ENCODE measurements around the gene CACNA1E.

Gene CACNA1E

DNA sequence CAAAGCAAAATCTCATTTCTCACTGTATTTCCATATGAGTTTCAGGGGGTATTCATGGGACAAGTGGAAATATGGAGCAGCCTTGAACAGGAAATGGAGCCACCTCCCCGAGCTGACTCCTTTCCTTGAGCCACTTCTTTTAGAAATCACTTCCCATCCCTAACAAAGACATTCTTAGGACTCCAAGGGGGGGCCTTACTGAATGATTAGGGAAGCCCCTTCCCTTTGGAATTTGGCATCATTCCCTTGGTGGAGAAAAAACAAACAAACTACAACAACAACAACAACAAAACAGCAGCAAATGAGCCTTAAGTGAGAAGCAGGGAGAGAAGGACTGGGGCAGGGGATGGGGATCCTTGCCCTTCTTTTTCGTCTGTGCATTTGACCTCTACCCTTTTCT lies 299.9 kb downstream of the CACNA1E start:
- ATAC-seq (no peak), DNase-seq (ENCODE audit: low spot score in 2 of 2) (no peak)
- Mint-ChIP-seq H3K4me3 (no peak overlapping the region), H3K9me3 (no peaks in the 10 kb centered on the region), H3K27ac (no peak overlapping the region), H3K4me1 (no peaks in the 10 kb centered on the region), H3K36me3 (no peaks in the 10 kb centered on the region)

DNA sequence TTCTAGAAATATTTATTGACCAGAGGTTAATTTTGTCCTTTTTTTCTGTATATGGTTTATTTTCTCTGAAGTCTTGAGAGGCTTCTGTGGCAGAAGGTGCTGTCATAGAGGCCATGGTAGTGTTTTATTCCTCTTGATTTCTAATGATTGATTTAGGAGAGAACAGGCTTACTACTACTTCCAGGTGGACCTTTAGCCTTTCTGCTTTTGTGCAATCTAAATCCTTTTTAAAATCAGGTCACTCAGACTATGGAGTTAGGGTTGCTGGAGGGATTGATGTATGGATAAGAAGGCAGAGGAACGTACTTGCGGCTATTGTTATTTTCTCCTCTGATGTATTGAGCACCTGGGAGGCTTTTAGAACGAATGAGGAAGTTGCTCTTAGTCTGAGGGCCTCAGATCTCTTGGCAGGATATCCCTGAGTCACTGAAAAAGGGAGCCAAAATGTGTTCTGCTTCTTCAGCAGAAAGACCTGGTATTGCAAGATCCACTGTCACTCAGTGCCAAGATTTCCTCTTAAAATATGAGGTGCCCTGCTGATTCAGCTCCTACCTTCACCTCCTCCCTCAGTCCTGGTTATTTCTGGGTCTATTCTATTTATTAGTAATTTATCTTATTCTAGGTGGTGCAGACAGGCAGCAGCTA lies 300.8 kb downstream of the CACNA1E start:
- Mint-ChIP-seq H3K4me1 (no peaks in the 10 kb centered on the region), H3K4me3 (no peak overlapping the region), H3K9me3 (no peaks in the 10 kb centered on the region), H3K27ac (no peak overlapping the region), H3K36me3 (no peaks in the 10 kb centered on the region)
- no peak for DNase-seq (ENCODE audit: low spot score in 2 of 2)
- no peak for ATAC-seq

DNA sequence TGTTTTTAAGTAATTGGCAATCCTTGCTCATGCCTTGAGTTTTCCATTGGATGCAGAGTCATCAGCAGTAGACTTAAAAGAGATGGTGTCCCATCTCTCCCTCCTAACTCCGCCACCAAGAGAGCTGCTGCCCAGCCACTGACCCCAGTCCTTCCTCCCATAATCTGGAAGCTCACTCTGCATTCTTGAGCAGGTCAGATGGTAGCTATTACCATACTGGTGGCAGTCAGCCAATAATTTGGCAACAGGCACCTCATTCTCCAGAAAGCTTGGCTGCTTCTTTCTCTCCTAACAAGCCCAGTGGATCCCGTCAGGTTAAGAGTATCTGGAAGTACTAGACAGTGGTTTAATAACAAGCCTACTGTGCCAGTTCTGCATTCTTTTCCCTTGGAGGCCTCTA lies 306.1 kb downstream of the CACNA1E start:
- H3K36me3 Mint-ChIP-seq: no peaks in the 10 kb centered on the region
- DNase-seq (ENCODE audit: low spot score in 2 of 2): no peak
- H3K4me3 Mint-ChIP-seq: no peak overlapping the region
- ATAC-seq: no peak
- no peaks in the 10 kb centered on the region for H3K4me1 Mint-ChIP-seq
- no peak overlapping the region for H3K27ac Mint-ChIP-seq
- H3K9me3 Mint-ChIP-seq: peaks cover 2% of the 10 kb centered on the region

GRCh38 chr1:181791721-181792120 lies 308.4 kb downstream of the CACNA1E start:
- ATAC-seq (no peak), DNase-seq (ENCODE audit: low spot score in 2 of 2) (no peak)
- Mint-ChIP-seq H3K4me1 (no peaks in the 10 kb centered on the region), H3K27ac (no peak overlapping the region), H3K9me3 (peaks cover 2% of the 10 kb centered on the region), H3K4me3 (no peak overlapping the region), H3K36me3 (no peaks in the 10 kb centered on the region)

GRCh38 chr1:181793831-181794230 lies 310.5 kb downstream of the CACNA1E start:
- Mint-ChIP-seq H3K4me1 (no peaks in the 10 kb centered on the region), H3K9me3 (peaks cover 2% of the 10 kb centered on the region), H3K27ac (no peak overlapping the region), H3K4me3 (no peak overlapping the region), H3K36me3 (no peaks in the 10 kb centered on the region)
- ATAC-seq (no peak), DNase-seq (ENCODE audit: low spot score in 2 of 2) (no peak)

- Mint-ChIP-seq H3K36me3 (no peaks in the 10 kb centered on the region), H3K4me3 (no peak overlapping the region), H3K4me1 (no peaks in the 10 kb centered on the region), H3K9me3 (peaks cover under 1% of the 10 kb centered on the region), H3K27ac (no peak overlapping the region)
- ATAC-seq (no peak), DNase-seq (ENCODE audit: low spot score in 2 of 2) (no peak)
Observed at GRCh38 chr1:181794332-181794731, 311.0 kb downstream of the CACNA1E start.

DNA sequence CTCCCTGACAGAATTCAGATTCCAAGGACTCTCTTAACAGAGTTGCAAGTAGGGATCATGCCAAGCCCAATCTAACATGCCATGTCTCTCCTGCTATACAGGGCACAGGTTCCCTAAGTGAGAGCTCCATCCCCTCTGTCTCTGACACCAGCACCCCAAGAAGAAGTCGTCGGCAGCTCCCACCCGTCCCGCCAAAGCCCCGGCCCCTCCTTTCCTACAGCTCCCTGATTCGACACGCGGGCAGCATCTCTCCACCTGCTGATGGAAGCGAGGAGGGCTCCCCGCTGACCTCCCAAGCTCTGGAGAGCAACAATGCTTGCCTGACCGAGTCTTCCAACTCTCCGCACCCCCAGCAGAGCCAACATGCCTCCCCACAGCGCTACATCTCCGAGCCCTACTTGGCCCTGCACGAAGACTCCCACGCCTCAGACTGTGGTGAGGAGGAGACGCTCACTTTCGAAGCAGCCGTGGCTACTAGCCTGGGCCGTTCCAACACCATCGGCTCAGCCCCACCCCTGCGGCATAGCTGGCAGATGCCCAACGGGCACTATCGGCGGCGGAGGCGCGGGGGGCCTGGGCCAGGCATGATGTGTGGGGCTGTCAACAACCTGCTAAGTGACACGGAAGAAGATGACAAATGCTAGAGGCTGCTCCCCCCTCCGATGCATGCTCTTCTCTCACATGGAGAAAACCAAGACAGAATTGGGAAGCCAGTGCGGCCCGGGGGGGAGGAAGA lies 315.0 kb downstream of the CACNA1E start:
- H3K27ac Mint-ChIP-seq: no peak overlapping the region
- H3K9me3 Mint-ChIP-seq: no peaks in the 10 kb centered on the region
- DNase-seq (ENCODE audit: low spot score in 2 of 2) (no peak), ATAC-seq (no peak)
- H3K4me3 Mint-ChIP-seq: no peak overlapping the region
- no peaks in the 10 kb centered on the region for H3K4me1 Mint-ChIP-seq
- no peaks in the 10 kb centered on the region for H3K36me3 Mint-ChIP-seq

DNA sequence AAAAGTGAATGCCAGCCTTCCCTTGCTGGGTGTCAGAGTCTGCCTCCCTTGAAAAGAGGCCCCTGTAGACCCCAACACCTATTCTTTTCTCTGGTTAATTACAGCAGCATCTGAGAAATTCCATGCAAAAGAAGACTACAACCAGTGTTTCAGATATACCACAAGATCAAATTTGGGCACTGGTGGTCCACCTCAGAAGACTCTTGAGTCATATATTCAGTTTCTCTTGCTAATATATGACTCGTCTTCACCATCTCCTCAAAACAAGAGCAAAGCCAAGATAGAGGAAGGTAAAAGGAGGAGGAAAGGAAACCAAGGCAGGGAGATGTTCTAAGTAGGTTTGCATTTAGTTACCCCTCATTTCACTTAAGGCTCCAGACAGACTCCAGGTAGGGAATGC lies 318.3 kb downstream of the CACNA1E start:
- Mint-ChIP-seq H3K36me3 (no peaks in the 10 kb centered on the region), H3K4me3 (no peak overlapping the region), H3K27ac (no peak overlapping the region), H3K9me3 (no peaks in the 10 kb centered on the region), H3K4me1 (no peaks in the 10 kb centered on the region)
- no peak for DNase-seq (ENCODE audit: low spot score in 2 of 2)
- ATAC-seq: no peak

GRCh38 chr1:181802466-181802865 lies 319.1 kb downstream of the CACNA1E start:
- Mint-ChIP-seq H3K4me3 (no peak overlapping the region), H3K4me1 (no peaks in the 10 kb centered on the region), H3K9me3 (no peaks in the 10 kb centered on the region), H3K27ac (no peak overlapping the region), H3K36me3 (no peaks in the 10 kb centered on the region)
- no peak for DNase-seq (ENCODE audit: low spot score in 2 of 2)
- ATAC-seq: no peak

GRCh38 chr1:181803421-181803820 lies 320.1 kb downstream of the CACNA1E start:
- DNase-seq (ENCODE audit: low spot score in 2 of 2) (no peak), ATAC-seq (no peak)
- no peak overlapping the region for H3K27ac Mint-ChIP-seq
- no peak overlapping the region for H3K4me3 Mint-ChIP-seq
- H3K4me1 Mint-ChIP-seq: no peaks in the 10 kb centered on the region
- no peaks in the 10 kb centered on the region for H3K36me3 Mint-ChIP-seq
- H3K9me3 Mint-ChIP-seq: no peaks in the 10 kb centered on the region

DNA sequence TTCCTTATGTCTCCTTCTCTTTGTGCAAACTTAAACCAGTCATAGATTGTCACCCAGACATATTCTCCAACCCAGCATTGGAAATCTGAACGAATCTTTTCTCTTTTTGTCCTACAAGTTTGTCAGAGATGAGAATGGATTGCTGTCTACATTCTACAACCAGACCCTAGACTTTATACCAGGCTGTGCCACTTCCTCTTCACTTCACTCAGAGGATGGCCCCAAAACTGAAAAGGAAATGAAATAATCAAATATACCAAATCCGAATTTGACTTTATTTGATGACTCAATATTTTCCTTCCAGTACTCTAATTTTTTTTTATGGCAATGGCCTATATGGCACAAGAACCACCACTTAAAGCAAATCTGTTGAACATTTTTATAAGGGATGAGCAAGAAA lies 321.7 kb downstream of the CACNA1E start:
- no peak for ATAC-seq
- Mint-ChIP-seq H3K4me1 (no peaks in the 10 kb centered on the region), H3K36me3 (no peaks in the 10 kb centered on the region), H3K27ac (no peak overlapping the region), H3K9me3 (no peaks in the 10 kb centered on the region), H3K4me3 (no peak overlapping the region)
- DNase-seq (ENCODE audit: low spot score in 2 of 2): no peak

DNA sequence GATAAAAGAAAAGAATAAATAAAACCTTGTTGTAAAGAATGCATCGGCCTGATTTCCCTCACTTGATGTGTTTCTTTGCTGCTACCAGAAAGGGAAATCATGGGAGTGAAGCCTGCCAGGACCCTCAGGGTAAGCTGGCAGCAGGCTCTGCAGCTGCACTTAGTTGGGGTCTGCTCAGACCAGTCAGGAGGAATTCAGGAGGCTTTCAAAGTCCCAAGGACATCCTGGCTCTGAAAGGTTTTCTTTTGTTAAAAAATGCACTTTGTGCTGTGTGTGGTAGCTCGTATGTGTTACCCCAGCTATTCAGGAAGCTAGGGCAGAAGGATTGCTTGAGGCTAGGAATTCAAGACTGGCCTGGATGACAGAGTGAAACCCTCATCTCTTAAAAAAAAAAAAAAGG lies 323.4 kb downstream of the CACNA1E start:
- no peak for ATAC-seq
- no peak for DNase-seq (ENCODE audit: low spot score in 2 of 2)
- Mint-ChIP-seq H3K27ac (no peak overlapping the region), H3K4me3 (no peak overlapping the region), H3K4me1 (no peaks in the 10 kb centered on the region), H3K36me3 (no peaks in the 10 kb centered on the region), H3K9me3 (no peaks in the 10 kb centered on the region)

DNA sequence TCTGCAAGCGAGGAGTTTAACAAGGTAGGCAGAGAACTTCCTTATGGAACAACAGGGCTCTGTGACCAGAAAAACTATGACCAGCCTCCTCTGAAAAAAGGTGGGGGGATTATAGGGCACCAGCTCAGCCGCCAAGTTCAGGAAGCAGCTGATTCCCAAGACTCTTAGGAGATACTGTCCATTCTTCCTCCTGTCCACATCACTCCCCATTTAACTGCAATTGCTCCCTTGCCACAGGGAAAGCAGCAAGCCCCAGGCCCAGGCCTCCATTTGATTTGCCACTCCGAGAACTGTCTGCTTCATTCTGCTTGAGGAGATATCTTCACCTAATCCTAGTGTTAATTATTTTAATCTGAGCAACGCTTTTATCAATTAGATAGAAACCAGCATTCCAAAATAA lies 323.9 kb downstream of the CACNA1E start:
- Mint-ChIP-seq H3K36me3 (no peaks in the 10 kb centered on the region), H3K9me3 (no peaks in the 10 kb centered on the region), H3K4me3 (no peak overlapping the region), H3K27ac (no peak overlapping the region), H3K4me1 (no peaks in the 10 kb centered on the region)
- no peak for DNase-seq (ENCODE audit: low spot score in 2 of 2)
- no peak for ATAC-seq

GRCh38 chr1:181809991-181810545 lies 326.8 kb downstream of the CACNA1E start:
- H3K36me3 Mint-ChIP-seq: no peaks in the 10 kb centered on the region
- no peak overlapping the region for H3K4me3 Mint-ChIP-seq
- ATAC-seq (no peak), DNase-seq (ENCODE audit: low spot score in 2 of 2) (no peak)
- no peaks in the 10 kb centered on the region for H3K9me3 Mint-ChIP-seq
- no peak overlapping the region for H3K27ac Mint-ChIP-seq
- no peaks in the 10 kb centered on the region for H3K4me1 Mint-ChIP-seq

- ATAC-seq: no peak
- Mint-ChIP-seq H3K4me1 (no peaks in the 10 kb centered on the region), H3K27ac (no peak overlapping the region)
Observed at GRCh38 chr1:181812208-181812607, 328.9 kb downstream of the CACNA1E start.

GRCh38 chr1:181813266-181813665 lies 329.9 kb downstream of the CACNA1E start:
- Mint-ChIP-seq H3K27ac (no peak overlapping the region), H3K9me3 (no peaks in the 10 kb centered on the region), H3K4me3 (no peak overlapping the region), H3K4me1 (no peaks in the 10 kb centered on the region), H3K36me3 (no peaks in the 10 kb centered on the region)
- DNase-seq (ENCODE audit: low spot score in 2 of 2) (no peak), ATAC-seq (no peak)

More at GRCh38 chr1:181812208-181812607, 328.9 kb downstream of the CACNA1E start:
- DNase-seq (ENCODE audit: low spot score in 2 of 2): no peak
- H3K4me3 Mint-ChIP-seq: no peak overlapping the region
- H3K36me3 Mint-ChIP-seq: no peaks in the 10 kb centered on the region
- H3K9me3 Mint-ChIP-seq: no peaks in the 10 kb centered on the region
